ENCODE data around the gene RTKN2. TPM values are rescaled to one million over a fixed set of nuclear protein-coding genes. Genes with fewer than 3 reads are reported as not detected.

RTKN2 gene
- polyA plus RNA-seq, 1 of the 3 experiments (the other 2 are of a cell fraction): 1.4 TPM

DNA sequence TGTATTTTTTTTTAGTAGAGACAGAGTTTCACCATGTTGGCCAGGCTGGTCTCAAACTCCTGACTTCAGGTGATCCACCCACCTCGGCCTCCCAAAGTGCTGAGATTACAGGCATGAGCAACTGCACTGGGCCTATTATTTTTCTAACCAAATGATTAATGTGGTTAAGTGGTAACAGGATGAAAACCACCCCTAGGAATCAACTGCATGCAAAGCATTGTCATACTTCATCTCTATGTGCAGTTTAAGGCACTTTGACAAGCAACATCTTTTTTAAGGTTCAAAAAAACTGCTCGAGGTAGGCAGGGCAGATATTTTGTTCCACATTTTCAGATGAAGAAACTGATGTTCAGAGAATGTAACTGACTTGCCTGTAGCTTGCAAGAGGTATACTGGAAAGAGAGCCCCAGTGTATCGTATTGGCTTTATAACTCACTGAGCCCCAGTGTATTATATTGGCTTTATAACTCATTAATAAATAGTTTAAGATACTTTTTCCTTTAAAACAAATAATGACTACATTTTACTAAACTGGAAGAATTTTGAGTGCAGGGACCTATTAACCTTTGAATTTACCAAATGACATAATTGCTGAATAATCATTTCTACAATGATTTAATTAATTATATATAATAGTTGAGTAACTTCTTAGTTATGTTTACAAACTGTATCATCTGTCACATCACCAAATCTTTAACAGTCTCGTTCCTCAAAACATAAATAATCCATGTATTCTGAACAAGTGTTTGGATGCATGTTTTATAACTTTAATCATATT is 38.1 kb downstream of the RTKN2 start:
- no peaks in the 10 kb centered on the region for H3K9me3 ChIP-seq
- POLR2A ChIA-PET: no interaction called here
- whole genome bisulfite sequencing (ENCODE audit: low lambda C conversion rate): 78% methylated on average over 4 of the region's 4 CpGs
- H3K9ac ChIP-seq: peak overlapping the region; percentile 26; the same call in 1 of the 2 replicates
- peaks cover 2 to 42% of the 10 kb centered on the region in 2 experiments; a peak in 2 of 4 replicates for H3K4me1 ChIP-seq (ENCODE audit: control insufficient read depth in 1 of 2, insufficient read depth in 2 of 2, low read depth in 1 of 2, low read length in 1 of 2)
- no peaks in the 10 kb centered on the region for H3K9me2 ChIP-seq
- no peak for DNase-seq
- CTCF ChIA-PET: interaction anchor here (0.8 kb wide), 1 partner anchor 13 kb away, joined by 3 read pairs; no protein-coding TSS in a partner anchor
- H3K4me3 ChIP-seq (ENCODE audit: low read depth in 2 of 2, low read length in 1 of 2): no peak overlapping the region
- H3F3A ChIP-seq (replicated peaks; ENCODE audit: insufficient read depth): peaks cover 27% of the 10 kb centered on the region
- TF ChIP-seq NFIC (IDR thresholded peaks at IDR 0.05; ENCODE audit: borderline replicate concordance) (no peak), RFX5 (IDR thresholded peaks at IDR 0.05; ENCODE audit: low read length) (no peak), EZH2phosphoT487 (IDR thresholded peaks at IDR 0.05; ENCODE audit: borderline replicate concordance, low read depth) (no peak), POLR2AphosphoS5 (IDR thresholded peaks at IDR 0.05; ENCODE audit: low read depth, low read length) (no peak), TAF1 (IDR thresholded peaks at IDR 0.05; ENCODE audit: borderline replicate concordance, low read depth, low read length) (no peak), FOXM1 (IDR thresholded peaks at IDR 0.05; ENCODE audit: low read depth) (no peak), EP300 (IDR thresholded peaks at IDR 0.05; ENCODE audit: borderline replicate concordance in 1 of 2, low read depth in 1 of 2, low read length in 1 of 2) (no peak), CHD2 (IDR thresholded peaks at IDR 0.05; ENCODE audit: low read length, partially characterized antibody) (no peak), ELF1 (IDR thresholded peaks at IDR 0.05) (no peak), SMC3 (IDR thresholded peaks at IDR 0.05; ENCODE audit: low read depth, low read length) (no peak), TCF12 (IDR thresholded peaks at IDR 0.05) (peak; percentile 23; the same call in 1 of the 2 replicates)
- TF ChIP-seq, protein P1, sequence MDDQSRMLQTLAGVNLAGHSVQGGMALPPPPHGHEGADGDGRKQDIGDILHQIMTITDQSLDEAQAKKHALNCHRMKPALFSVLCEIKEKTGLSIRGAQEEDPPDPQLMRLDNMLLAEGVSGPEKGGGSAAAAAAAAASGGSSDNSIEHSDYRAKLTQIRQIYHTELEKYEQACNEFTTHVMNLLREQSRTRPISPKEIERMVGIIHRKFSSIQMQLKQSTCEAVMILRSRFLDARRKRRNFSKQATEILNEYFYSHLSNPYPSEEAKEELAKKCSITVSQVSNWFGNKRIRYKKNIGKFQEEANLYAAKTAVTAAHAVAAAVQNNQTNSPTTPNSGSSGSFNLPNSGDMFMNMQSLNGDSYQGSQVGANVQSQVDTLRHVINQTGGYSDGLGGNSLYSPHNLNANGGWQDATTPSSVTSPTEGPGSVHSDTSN (IDR thresholded peaks at IDR 0.05): peak; percentile 42
- TF ChIP-seq, protein P2, sequence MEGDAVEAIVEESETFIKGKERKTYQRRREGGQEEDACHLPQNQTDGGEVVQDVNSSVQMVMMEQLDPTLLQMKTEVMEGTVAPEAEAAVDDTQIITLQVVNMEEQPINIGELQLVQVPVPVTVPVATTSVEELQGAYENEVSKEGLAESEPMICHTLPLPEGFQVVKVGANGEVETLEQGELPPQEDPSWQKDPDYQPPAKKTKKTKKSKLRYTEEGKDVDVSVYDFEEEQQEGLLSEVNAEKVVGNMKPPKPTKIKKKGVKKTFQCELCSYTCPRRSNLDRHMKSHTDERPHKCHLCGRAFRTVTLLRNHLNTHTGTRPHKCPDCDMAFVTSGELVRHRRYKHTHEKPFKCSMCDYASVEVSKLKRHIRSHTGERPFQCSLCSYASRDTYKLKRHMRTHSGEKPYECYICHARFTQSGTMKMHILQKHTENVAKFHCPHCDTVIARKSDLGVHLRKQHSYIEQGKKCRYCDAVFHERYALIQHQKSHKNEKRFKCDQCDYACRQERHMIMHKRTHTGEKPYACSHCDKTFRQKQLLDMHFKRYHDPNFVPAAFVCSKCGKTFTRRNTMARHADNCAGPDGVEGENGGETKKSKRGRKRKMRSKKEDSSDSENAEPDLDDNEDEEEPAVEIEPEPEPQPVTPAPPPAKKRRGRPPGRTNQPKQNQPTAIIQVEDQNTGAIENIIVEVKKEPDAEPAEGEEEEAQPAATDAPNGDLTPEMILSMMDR (IDR thresholded peaks at IDR 0.05): no peak
- TF ChIP-seq, protein P3, sequence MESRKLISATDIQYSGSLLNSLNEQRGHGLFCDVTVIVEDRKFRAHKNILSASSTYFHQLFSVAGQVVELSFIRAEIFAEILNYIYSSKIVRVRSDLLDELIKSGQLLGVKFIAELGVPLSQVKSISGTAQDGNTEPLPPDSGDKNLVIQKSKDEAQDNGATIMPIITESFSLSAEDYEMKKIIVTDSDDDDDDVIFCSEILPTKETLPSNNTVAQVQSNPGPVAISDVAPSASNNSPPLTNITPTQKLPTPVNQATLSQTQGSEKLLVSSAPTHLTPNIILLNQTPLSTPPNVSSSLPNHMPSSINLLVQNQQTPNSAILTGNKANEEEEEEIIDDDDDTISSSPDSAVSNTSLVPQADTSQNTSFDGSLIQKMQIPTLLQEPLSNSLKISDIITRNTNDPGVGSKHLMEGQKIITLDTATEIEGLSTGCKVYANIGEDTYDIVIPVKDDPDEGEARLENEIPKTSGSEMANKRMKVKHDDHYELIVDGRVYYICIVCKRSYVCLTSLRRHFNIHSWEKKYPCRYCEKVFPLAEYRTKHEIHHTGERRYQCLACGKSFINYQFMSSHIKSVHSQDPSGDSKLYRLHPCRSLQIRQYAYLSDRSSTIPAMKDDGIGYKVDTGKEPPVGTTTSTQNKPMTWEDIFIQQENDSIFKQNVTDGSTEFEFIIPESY (IDR thresholded peaks at IDR 0.05; ENCODE audit: borderline replicate concordance, low read depth): no peak
- TF ChIP-seq, protein P4, sequence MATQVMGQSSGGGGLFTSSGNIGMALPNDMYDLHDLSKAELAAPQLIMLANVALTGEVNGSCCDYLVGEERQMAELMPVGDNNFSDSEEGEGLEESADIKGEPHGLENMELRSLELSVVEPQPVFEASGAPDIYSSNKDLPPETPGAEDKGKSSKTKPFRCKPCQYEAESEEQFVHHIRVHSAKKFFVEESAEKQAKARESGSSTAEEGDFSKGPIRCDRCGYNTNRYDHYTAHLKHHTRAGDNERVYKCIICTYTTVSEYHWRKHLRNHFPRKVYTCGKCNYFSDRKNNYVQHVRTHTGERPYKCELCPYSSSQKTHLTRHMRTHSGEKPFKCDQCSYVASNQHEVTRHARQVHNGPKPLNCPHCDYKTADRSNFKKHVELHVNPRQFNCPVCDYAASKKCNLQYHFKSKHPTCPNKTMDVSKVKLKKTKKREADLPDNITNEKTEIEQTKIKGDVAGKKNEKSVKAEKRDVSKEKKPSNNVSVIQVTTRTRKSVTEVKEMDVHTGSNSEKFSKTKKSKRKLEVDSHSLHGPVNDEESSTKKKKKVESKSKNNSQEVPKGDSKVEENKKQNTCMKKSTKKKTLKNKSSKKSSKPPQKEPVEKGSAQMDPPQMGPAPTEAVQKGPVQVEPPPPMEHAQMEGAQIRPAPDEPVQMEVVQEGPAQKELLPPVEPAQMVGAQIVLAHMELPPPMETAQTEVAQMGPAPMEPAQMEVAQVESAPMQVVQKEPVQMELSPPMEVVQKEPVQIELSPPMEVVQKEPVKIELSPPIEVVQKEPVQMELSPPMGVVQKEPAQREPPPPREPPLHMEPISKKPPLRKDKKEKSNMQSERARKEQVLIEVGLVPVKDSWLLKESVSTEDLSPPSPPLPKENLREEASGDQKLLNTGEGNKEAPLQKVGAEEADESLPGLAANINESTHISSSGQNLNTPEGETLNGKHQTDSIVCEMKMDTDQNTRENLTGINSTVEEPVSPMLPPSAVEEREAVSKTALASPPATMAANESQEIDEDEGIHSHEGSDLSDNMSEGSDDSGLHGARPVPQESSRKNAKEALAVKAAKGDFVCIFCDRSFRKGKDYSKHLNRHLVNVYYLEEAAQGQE (IDR thresholded peaks at IDR 0.05; ENCODE audit: low read depth, low read length): no peak
- TF ChIP-seq, protein P5, sequence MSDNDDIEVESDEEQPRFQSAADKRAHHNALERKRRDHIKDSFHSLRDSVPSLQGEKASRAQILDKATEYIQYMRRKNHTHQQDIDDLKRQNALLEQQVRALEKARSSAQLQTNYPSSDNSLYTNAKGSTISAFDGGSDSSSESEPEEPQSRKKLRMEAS (IDR thresholded peaks at IDR 0.05; ENCODE audit: low read depth): no peak
- H3K79me2 ChIP-seq (ENCODE audit: insufficient read depth): no peaks in the 10 kb centered on the region; the same call in 1 of the 2 replicates
- H3K27ac ChIP-seq (ENCODE audit: low read depth in 2 of 2, low read length in 1 of 2): peak overlapping the region; percentile 74 to 88; a peak in 3 of 4 replicates
- H3K36me3 ChIP-seq (replicated peaks in 1 of 2; ENCODE audit: control insufficient read depth in 1 of 2, insufficient read depth in 2 of 2, low read length in 1 of 2): peaks cover 3 to 13% of the 10 kb centered on the region in 2 experiments
- no peaks in the 10 kb centered on the region for H3K27me3 ChIP-seq (ENCODE audit: insufficient read depth)
- H4K20me1 ChIP-seq (ENCODE audit: insufficient read depth): no peaks in the 10 kb centered on the region
- H2AFZ ChIP-seq (ENCODE audit: low read depth): no peak overlapping the region
- H3K4me2 ChIP-seq: peak overlapping the region; percentile 21; the same call in 1 of the 2 replicates
